Inflammatory macrophage (primary cell): Measurements from ENCODE around the gene BMP4.
"Not testable (repeated sequence)": the region's sequence is repeated elsewhere in the genome, so short reads cannot be mapped to it uniquely, and the experiment has no call there.

Source experiments
- DNase-seq, 2 donors: peaks; one replicate each; pipeline ENCODE4 v3.0.0-alpha.2; 2020 to 2022
- total RNA-seq, 18 experiments: gene quantifications; one replicate each; lab custom pipeline; 2026; ENCODE audit warnings: mixed read lengths in 6 of 18, inconsistent platforms in 2 of 18; lab: John Stamatoyannopoulos, UW

Gene BMP4
- 0 to 0.10 (median 0) reads per million in 18 experiments for total RNA-seq

DNA sequence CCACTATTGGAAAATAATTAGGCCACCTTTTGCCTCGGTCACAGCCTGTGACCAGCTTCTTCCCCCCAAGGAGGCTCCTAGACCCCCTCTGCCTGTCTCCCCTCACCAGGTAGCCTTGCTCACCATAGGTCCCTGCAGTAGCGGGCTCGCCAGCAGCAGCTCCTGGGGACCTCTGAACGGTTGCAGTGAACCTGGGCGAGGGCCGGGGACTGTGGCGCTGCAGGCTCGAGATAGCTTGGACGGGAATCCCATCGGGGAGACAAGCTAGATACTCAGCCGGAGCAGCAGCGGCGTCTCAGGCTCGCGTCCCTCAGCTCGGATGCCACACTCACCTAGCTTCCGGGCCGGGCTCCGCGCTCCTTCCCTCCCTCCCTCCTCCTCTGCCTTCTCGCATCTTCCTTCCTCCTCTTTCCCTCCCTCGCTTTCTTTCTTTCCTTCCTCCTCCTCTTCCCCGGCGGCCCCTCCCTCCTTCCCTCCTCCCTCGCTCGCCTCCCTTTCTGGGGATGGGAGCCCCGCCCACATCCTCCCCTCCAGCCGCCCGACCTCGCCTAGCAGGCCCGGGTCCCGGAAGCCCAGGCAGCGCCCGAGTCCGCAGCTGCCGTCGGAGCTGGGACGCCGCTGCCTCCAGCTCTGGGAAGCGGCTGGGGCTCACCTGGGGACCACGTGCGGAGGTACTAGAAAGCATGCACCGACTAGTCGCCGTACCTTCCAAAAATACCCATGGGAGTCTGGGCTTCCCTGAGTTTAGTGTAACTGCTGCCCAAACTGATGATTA lies at the start of gene BMP4:
BMP4 (minus strand) TSS at position 399 of the 775 bp plus-strand sequence. CDS start 4,603 bp downstream, outside the sequence.
- DNase-seq = no peak

GRCh38 chr14:54003064-54003463 lies 46.4 kb upstream of the BMP4 start:
- DNase-seq = no peak

DNA sequence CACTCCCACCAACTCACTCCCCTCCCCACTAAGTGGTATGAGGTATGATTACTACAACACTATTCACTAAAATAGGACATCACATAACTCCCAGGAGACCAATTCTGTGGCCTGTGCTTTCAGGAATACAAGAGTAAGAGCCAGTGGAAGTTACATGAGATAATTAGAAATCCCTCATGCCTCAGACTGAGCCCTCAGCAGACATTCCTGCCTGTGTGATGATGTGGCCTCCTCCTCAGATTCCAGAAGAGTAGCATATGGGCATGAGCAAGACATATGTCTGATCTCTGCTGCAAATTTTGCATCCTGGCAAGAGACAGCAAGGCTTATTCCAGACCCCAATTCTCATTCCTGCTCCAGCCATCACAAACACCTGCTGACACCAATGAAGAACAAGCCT lies 46.0 kb upstream of the BMP4 start:
- no peak for DNase-seq

DNA sequence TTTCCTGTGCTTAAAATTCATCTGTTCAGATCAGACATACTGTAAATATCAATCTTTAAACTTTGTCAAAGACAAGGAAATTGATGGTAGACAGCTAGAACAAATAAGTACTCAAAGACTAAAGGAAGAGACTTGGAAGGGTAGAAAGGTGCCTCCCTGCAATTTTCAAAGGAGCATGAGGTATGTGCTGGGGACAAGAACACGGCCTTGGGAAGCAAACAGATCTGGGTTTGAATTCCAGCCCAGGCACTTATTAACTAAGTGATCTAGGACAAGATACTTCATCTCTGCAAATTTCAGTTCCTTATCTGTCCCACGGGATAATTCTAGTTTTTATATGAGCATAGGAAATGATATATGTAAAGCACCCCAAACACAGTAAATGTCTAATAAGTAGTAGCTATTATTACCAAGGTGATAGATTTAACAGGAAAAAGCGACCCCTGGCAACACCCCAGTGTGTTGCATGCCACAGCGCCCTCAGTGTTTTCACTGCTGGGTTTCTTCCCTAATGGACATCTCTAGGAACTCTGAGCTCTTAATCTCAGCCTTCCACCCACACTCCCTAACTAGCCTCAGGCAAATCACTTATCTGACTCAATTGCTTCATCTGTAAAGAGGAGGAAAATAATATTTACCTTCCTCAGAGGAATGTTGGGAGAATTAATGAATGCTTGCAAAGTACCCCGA lies 44.7 kb upstream of the BMP4 start:
- DNase-seq = no peak

DNA sequence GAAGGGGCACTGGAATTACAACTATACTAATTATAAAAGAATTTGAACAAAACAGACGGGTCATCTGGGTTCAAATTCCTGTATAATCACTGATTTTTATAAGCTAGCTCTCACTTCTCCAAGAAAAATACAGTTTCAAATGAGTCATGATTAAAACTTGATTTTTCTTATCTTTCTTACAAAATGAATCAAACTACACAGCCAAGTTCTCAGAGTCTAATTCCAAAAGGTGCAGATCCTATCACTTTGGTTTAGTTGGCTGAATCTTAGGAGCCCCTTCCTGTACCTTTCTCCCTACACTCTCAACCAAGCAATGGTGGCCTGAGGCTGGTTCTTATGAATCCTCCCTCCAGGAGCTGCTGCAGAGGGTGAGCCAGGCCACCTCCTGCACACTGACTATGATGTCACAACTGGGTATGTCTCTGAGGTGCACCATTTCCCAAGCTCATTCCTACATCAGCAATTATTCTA lies 43.8 kb upstream of the BMP4 start:
- no peak for DNase-seq

DNA sequence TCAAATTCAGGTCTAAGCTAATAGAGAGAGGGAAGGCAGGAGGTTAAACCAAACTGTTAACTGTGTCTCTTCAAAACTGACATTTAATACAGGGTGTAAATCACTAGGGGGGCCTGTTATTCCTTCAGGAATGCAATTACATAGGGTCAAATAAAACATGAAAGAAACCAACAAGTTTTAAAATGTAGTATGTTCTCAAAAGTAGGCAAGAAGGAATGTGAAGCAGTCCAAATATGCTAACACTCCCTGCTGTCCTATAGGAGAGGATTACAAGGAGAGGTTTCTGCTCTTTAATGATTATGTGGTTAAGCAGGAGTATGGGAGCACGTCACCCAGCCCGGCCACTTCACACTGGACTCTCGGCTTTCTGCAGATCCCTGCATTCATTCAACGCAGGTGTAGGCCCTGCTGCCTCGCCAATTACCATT lies 42.5 kb upstream of the BMP4 start:
- DNase-seq = no peak

- no peak for DNase-seq
These were observed 39.4 kb upstream of the BMP4 start for GRCh38 chr14:53996041-53996440.

DNA sequence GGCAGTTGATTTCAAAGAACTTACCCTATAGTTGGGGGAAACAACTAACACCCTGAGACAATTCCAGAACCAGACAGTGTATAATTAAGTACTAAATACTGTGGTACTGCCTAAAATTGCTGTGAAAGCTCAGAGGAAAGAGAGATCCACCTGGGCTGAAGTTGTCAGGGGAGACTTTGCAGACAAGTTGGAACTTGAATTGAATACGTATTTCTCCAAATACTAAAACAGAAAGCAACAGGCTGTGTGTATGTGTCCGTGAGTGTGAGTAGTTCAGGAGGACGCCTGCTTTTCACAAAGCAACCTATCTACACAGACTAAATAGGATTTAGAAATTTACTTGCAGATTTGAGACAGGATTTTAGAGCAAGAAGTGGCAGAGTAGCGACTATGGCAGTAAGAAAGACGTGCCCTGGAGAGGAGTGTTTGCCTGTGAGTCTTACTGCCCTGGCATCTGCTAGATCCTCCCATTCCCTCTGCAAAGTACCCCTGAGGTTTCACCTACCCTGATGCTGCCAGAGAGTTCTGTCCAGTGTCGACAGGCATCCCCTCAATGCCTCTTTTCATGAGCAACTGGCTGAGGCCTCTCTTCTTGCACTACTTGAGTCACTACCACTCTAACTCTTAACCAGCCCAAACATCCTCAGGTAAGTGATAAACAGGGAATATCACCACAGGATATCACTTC lies 37.4 kb upstream of the BMP4 start:
- DNase-seq = no peak

GRCh38 chr14:53990978-53991377 lies 34.4 kb upstream of the BMP4 start:
- no peak for DNase-seq

- DNase-seq = not testable (repeated sequence)
These were observed 30.1 kb upstream of the BMP4 start for GRCh38 chr14:53986718-53987117.

DNA sequence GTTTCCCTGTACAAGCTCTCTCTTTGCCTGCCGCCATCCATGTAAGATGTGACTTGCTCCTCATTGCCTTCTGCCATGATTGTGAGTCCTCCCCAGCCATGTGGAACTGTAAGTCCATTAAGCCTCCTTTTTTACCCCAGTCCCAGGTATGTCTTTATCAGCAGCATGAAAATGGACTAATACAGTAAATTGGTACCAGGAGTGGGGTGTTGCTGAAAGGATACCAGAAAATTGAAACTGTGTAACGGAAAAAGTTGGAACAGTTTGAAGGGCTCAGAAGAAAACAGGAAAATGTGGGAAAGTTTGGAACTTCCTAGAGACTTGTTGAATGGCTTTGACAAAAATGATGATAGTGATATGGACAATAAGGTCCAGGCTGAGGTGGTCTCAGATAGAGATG lies 28.3 kb upstream of the BMP4 start:
- not testable (repeated sequence) for DNase-seq

DNA sequence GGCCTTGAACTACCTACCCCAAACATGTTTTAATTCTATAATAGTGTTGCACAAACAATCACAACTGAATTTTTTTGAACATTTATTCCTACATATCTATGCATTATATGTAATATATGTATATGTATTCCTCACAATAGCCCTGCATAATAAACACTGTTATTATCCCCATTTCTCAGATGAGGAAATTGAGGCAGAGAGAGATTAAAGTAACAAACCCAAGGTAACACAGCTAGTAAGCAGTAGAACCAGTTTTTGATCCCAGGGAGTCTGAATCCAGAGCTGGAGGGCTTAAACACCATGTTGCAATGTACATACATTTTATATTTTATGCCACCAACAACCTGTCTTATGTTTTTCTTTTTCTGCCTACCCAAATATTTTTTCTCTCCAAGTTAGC lies 26.5 kb upstream of the BMP4 start:
- DNase-seq = no peak

GRCh38 chr14:53982546-53982945 lies 25.9 kb upstream of the BMP4 start:
- DNase-seq = no peak

DNA sequence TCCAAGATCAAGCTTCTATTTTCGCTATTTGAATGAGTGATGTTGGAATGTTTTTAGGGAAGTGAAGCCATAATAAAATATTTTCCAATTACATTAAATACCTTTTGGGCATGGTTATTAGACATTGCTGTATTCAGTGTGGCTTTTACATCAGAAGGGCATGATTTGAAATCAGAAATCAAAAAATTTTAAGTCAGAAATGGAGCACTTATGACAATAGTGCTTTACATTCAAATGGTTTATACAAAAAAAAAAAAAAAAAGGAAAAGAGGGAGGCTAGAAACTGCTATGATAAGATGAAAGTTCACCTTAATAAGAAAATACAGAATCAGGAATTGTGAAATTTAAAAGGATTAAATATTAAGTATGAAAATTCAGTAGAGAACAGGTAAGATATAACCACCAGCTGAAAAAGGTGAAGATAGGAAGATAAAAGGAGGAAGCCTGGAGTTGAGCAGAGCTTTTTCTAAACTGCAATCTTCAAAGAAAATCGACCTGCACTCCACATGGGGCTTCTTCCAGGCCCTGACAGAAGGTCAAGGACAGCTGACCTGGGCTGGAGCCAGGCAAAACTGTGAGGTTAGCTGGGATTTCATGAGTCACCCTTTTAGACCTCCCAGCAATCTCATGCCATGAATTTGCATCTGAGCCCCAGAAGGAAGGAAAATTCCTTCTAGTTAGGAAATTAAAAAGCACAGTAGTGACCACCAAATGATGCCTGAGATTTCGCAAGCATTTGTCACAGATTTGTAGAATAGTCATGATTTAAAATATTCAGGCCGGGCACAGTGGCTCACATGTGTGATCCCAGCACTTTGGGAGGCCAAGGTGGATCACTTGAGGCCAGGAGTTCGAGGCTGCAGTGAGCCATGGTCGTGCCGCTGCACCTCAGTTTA lies 23.4 kb upstream of the BMP4 start:
- no peak for DNase-seq

GRCh38 chr14:53979113-53979681 lies 22.6 kb upstream of the BMP4 start:
- DNase-seq = no peak

DNA sequence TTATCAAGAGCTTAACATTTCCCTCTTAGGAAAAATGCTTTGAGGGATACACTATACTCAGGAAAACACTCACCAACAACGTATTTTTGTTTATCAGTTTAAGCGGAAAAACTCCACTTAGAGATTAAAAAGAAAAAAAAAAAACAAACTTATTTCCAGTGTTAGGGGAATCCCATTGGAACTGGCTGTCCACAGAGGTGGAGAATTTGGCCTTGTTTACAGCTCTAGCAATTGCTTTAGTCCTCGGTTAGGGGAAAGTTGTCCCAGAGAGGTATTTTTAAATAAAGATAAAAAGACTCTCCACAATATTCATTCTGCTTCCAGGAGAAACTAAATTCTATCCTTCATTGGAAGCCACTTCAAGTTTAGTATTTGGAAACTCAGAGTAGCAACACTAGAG lies 21.6 kb upstream of the BMP4 start:
- no peak for DNase-seq

GRCh38 chr14:53975444-53975843 lies 18.8 kb upstream of the BMP4 start:
- DNase-seq = no peak

DNA sequence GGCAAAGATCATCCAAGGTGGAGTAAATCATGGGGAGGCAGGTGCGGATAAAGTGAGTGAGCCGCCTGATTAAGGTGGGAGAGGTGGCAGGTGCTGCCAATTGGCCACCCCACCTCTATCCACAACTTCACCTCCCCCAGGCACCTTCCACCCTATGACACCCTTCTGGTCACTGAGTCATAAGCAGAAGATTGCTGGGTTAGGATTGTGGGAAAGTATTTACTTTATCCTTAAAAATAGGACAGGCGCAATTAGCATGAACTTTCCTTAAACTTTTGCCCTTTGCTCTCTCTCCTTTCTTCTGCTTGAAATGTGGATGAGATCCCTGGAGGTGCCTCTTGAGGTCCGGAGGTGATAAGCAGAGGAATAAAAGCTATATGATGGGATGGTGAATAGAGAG lies 14.9 kb upstream of the BMP4 start:
- no peak for DNase-seq

DNA sequence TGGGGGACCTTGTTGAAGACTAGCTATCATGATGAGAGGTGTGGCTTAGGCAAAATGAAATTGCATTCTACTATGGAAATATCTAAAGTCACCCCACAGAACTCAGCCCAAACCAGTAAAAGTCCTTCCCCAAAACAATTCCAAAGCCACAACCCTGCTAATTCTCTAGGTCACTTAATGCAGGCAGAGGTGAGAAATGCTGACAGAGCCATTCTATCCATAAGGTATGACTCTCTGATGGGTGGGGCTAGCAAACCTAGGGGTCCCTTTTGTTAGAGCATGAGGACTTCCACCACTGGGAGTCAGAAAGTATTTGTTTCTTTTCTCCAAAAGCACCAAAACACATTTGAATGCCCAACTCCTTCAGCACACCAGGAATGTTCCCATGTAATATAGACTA lies 12.7 kb upstream of the BMP4 start:
- no peak for DNase-seq

DNA sequence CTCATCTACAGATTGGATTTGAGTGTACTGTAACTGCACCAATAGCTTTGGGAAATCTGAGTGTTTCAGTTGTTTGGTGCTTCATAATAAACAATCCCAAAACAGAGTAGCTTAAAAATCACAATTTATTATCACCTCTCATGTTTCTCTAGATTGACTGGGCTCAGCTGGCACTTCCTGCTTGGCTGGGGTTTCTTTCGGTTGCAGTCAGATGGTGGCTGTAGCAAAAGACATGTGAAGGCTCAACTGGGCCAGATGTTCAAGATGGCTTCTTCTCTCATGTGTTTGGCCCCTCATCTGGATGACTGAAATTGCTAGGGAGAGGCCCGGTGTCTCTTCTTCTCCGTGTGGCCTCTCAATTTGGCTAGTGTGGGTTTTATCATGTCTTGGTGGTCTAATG lies 12.1 kb upstream of the BMP4 start:
- DNase-seq = no peak

GRCh38 chr14:53967606-53968005 lies 11.0 kb upstream of the BMP4 start:
- no peak for DNase-seq

DNA sequence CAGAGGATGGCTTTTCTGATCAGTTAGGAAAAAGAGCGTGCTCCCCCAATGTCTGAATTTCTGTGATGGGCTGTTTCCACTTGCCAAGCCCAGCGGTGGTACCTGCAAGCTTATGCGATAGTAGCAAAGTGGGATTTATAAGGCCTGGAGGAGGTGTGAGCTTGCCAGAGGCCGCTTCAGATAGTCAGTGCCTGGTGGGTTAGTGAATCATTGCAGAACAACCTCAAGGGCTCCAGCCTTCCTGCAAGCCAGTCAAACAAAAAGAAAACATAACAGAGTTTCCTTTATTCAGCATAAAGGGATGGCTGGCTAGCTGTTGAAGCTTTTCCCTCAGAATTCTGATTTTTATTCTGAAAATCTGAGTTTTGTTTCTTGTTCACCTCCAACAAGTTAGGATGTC lies 7.6 kb upstream of the BMP4 start:
- no peak for DNase-seq
